Posterior vena cava (tissue), 2 donors: ENCODE measurements around the gene MBNL1. TPM values are rescaled to one million over a fixed set of nuclear protein-coding genes. Genes with fewer than 3 reads are reported as not detected.
"Not testable (repeated sequence)": the region's sequence is repeated elsewhere in the genome, so short reads cannot be mapped to it uniquely, and the experiment has no call there.

Experiments used
- DNase-seq: peaks from one replicate; pipeline ENCODE4 v3.0.0-alpha.2; 2020; ENCODE audit warnings: low spot score
- intact Hi-C, 2 donors: fragments of 100-400 bp; cut with DNase I; formaldehyde crosslinking; loops; one replicate each; pipeline versions ENCODE4 v1.14.1 to v1.14.2; 2022 to 2023
- total RNA-seq, 2 donors: library from RNA; stranded (reverse); fragmentation: NEBNext Ultra II Directional; extraction: Animal tissue kit (Norgen Biotek cat#: 25700); gene quantifications; one replicate each; pipeline ENCODE4 v1.2.1, GENCODE V29; 2021
- donor health status: DM: yes; HTN: yes; CAD: no.
- donor health status: DM: yes; HTN: yes; CAD: no.

The MBNL1 gene
- total RNA-seq, 2 donors from 2014 or later: 393 to 453 TPM

DNA sequence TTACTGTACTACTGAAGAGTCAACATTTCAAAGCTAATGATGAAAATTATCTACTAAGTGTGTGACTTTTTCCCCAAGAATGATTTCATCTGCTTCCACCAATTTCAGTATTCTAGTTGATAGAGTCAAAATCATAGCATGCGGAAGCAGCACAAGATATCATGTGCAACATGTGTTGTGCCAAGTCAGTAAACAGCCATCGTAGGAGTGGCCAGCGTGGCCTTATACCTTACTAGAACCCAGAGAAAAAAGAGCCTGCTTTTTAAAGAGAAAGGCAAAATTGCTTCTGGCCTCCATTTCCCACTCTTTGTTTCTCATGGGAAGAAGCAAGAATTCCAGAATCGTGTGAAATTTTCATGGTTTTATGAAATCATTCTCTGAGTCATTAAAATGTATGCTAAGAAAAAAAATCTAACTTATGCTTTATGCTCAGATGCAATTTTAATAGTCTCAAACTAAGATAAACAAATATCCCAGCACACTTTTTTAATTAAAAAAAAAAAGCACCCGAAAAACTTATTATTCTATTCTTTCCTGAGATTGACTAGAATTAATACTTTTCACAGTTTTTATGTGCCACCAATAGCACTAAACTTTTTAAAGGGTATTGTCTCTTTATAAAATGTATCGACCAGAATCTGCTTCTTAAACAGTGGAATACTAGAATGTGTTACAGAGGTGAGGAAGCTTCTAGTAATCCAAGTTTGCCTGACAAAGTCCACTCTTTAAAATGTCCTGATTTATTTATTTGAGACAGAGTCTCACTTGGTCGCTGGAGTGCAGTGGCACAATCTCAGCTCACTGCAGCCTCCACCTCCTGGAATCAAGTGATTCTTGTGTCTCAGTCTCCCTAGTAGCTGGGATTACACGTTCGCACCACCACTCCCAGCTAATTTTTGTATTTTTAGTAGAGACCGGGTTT, 87.3 kb downstream of the MBNL1 start:
- intact Hi-C loops: no loop called here

DNA sequence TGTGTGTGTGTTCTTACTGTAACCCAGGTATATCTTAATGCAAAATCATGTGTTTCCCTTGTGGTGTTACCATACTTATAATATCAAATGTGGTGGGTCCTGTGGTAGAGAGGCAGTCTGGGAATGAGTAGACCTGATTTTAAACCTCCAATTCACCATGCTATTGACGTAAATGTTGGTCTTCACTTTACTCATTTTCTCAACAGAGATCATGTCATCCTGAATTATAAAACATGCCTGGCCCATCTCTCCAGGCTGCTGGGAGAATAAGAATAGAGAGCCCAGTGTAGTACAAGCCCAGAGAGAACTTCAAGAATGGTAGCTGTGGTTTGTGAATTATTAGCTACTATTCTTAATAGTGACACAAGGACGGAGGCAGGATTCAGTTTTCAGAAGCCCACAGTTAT, 88.1 kb downstream of the MBNL1 start:
- intact Hi-C loops: no loop called here
- no peak for DNase-seq

More for the DNA sequence above, 87.3 kb downstream of the MBNL1 start:
- no peak for DNase-seq

DNA sequence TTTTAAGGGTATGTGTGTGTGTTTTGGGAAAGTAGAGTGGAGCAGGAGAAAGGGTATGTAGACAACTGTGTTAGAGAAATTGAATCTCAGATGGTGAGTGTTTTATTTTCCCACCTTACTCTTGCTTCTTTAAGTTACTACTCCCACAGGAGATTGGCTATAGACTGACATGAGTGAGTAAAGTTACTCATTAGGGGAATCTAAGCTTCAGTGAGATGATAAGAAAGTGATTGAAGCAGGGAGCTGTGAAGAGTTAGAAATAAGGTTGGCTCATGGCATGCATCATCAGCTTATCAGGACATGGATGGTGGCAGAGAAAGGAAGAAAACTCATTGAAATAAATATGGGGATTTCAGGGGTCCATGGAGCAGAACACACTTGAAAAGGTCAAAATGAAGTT, 88.9 kb downstream of the MBNL1 start:
- no peak for DNase-seq
- intact Hi-C loops: no loop called here

DNA sequence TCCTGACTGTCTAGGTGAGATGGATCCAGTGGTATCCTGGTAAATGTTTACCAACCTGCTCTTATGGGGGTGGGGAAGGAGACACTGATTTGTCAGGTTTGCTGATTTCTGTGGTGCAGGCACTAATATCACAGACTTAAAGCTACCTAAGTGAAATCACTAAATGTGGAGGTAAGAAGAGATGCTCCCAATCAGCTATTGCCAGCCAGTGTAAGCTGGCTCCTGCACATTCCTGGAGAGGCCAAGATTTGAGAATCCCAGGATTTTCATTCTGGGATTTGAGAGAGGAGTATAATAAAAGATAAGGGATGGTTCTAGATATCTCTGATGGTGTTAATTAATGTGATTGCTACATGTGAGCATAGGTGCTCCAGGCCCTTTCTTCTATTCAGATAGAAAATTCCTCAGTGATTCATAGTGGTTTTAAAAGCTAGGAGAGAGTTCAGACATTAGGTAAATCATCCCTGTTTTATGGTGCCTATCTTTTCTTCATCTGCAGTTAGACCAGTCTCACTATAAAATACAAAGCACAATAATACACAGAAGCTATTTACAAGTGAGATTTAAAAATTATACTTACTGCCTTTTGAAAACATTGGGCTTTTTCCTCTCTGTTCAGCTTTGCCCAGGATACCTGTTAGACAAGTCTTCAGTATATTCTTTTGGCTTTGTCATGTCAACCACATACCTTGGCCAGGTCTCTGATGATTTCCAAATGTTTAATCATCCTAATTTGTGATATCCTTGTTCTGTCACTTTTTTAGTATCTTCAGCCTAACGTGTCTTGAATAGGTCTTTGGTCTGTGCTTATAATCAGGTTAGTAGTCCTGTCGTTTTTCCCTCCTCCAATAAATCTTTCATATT, 90.9 kb downstream of the MBNL1 start:
- intact Hi-C loops: no loop called here
- DNase-seq: no peak

DNA sequence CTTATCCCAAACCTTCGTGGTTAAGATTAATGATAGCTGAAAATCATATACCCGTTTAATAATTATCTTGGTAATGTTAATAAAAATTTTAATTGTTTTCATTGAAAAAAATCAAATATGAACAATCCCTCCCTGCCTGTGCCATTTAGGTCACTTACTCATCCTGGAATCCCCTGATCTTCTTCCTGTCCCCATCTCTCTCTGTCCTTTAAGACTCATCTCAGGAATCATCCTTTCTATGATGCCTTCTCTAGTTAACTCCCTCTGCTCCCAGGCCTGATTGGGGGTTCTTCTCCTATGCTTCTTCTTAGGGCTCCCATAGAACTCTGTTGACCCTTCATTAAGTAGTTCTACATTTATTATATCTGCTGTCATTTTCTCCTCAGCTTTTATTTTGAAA, 91.6 kb downstream of the MBNL1 start:
- intact Hi-C loops: no loop called here
- no peak for DNase-seq

DNA sequence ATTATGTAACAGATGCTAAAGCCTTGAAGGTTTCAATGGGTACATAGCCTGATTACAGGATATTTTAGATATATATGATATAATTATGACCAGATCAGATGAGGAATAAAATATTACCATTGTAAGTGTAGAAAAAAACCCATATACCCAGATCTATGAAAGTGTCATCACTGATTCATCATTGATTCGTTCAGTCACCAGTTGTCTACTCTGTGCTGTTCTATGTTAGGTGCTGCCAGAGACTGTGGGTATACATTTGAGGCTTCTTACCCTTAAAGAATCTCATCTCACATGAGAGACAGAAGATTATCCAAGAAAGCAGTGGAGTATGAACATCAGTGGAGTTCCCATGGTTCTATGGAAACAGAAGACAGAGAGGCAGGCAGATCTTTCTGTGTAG, 92.2 kb downstream of the MBNL1 start:
- no peak for DNase-seq
- intact Hi-C loops: no loop called here

DNA sequence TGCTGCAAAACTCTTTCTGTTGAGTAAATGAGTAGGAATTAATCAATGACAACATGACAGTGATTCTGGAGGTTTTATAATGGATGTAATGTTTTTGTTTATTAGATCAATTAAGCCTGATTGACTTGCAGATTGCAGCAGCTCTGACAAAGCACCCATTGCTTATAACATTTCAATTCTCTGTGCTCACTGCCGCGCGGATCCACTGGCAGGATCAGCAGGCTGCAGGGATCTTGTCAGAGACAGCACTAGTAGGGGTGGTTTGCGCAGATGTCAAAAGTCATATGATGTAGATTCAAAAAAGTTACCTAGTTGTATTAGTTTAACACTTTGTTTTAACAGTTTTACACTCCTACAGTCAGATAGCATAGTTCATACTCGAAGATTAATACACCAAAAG, 93.4 kb downstream of the MBNL1 start:
- intact Hi-C loops: no loop called here
- no peak for DNase-seq

DNA sequence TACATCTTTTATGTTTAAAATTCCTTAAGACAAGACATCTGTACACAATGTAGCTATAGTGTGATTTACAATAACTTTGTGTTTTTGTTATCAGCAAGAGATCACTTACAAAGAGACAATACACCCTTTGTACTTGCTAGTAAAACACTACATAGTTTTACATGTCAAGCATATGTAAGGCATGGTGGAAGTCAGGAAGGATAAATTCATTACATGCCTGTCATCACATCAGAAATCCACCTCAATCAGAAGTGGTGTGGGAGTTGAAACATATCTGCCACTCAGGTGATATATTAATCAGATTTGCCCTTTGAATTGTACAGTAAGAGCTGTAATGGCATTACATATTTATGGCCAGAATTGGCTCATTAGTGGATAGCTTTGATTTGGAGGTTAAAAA, 95.5 kb downstream of the MBNL1 start:
- intact Hi-C loops: no loop called here

DNA sequence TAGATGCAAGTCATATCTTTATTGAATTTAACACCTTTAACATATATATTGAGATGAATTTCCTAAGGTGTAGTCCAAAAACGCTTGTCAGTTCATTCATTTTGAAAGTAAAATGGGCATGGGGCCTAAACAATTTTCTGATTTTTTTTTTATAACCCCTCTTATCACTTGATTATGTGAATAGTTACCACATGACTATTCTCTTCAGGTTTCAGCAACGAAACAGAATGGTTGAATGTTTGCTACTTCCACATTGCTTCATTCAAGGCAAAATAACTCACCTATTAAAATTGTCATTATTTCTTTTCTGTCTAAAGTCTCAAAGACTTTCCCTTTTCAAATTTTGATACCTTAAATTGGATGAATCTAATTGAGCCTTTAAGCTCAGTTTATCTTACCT, 96.4 kb downstream of the MBNL1 start:
- intact Hi-C loops: no loop called here

More for the DNA sequence above, 95.5 kb downstream of the MBNL1 start:
- no peak for DNase-seq

DNA sequence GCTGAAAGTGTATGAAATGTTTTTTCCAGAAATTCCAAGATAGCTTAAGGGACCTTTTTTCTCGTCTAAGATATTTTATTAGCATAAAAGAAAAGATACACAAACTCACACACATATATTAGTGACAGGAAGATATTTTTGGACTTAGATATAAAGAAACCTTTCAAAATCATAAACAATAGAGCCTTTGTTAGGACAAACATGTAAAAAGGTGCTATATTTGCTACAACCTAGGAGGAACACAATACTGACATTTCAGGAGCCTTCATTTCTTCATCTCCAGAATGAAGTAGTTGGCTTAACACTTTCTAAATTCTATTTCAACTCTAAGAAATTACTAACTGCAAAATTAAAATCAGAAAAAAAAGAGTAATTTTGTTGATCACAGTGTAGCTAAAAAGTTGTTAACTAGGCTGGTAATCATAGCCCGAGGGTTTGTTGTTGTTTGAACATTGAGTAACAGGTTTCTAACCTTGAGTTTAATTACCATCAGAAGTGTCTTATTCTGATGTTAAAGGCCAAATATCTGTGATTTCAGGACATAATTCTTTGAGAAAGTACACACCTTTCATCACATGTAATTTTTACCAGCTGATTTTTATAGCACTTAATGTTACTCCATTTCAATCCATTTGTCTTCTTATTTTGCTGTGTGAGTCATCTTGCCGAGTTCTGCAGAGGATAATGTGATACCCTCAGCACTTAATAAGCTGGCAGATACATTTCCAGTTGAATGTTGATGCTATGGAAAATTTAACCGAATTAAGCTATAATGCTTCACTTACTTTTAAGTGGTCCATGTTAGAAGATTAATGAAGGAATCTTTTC, 97.3 kb downstream of the MBNL1 start:
- intact Hi-C loops: no loop called here
- no peak for DNase-seq

More for the DNA sequence above, 96.4 kb downstream of the MBNL1 start:
- DNase-seq: no peak

DNA sequence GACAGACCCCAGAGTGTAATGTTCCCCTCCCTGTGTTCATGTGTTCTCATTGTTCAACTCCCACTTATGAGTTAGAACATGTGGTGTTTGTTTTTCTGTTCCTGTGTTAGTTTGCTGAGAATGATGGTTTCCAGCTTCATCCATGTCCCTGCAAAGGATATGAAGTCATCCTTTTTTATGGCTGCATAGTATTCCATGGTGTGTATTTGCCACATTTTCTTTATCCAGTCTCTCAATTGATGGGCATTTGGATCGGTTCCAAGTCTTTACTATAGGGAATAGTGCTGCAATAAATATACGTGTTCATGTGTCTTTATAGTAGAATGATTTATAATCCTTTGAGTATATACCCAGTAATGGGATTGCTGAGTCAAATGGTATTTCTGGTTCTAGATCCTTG, 98.5 kb downstream of the MBNL1 start:
- intact Hi-C loops, DNase-seq: not testable (repeated sequence)

DNA sequence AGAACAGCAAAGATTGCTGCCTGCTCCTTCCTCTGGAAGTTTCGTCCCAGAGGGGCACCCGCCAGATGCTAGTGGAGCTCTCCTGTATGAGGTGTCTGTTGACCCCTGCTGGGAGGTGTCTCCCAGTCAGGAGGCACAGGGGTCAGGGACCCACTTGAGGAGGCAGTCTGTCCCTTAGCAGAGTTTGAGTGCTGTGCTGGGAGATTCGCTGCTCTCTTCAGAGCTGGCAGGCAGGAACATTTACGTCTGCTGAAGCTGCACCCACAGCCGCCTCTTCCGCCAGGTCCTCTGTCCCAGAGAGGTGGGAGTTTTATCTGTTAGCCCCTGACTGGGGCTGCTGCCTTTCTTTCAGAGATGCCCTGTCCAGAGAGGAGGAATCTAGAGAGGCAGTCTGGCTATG, 103.9 kb downstream of the MBNL1 start:
- intact Hi-C loops, DNase-seq: not testable (repeated sequence)

DNA sequence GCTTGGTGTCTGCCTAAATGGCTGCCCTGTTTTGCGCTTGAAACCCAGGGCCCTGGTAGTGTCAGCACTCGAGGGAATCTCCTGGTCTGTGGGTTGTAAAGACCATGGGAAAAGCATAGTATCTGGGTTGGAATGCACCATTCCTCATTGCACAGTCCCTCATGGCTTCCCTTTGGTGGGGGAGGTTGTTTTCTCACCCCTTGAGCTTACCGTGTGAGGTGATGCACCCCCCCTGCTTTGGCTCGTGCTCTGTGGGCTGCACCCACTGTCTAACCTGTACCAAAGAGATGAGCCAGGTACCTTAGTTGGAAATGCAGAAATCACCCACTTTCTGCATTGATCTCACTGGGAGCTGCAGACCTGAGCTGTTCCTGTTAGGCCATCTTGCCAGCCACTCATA, 104.7 kb downstream of the MBNL1 start:
- DNase-seq: no peak
- intact Hi-C loops: no loop called here

DNA sequence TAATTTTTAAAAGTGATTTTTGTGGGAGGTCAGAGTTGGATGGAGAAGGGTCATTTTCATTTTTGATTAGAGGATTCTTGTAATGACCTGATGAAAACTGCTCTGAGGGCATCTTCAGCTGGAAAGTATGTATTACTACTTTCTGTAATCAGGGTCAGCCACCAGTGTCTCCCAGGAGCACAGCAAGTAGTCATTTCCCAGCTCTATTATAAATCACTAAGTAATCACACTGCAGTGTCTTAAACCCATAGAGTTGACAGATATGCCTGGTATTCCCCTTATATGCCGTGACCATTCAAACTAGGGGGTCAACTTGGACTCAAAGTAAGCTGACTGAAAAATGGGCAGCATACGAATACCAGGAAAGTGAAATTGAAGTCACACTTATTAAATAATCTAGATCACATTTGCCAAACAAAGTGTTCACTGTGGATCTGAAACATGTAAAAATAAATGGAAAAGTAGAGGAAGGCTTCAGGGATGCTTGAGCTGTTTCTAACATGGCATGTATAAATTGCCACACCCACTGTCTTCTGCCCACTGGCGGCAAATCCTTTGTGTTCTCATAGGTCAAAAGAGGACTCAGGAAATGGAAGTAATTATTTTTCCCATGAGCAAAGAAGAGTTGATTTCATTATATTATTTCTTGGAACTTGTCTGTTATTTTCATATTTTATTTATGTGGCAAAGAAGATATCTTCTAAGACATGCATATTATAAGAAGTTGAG, 105.7 kb downstream of the MBNL1 start:
- DNase-seq: no peak

DNA sequence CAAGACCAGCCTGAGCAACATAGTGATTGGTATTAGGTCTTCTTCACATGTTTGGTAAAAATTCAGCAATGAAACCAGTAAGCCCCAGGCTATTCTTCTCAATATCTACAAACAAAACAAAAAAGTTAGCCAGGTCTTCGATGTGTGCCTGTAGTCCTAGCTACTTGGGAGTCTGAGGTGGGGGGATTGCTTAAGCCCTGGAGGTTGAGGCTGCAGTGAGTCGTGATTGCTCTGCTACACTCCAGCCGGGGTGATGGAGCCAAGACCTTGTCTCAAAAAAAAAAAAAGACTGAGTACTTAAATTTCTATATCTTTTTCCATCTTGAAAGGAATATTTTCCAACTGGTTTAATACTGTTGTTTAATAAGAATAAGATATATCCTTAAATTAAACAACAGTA, 106.8 kb downstream of the MBNL1 start:
- intact Hi-C loops: loop anchor here in 1 of 2 donors (5.0 kb wide), 1 partner anchor 317 kb away; no protein-coding TSS in a partner anchor
- no peak for DNase-seq

More for the DNA sequence above, 105.7 kb downstream of the MBNL1 start:
- intact Hi-C loops: no loop called here

DNA sequence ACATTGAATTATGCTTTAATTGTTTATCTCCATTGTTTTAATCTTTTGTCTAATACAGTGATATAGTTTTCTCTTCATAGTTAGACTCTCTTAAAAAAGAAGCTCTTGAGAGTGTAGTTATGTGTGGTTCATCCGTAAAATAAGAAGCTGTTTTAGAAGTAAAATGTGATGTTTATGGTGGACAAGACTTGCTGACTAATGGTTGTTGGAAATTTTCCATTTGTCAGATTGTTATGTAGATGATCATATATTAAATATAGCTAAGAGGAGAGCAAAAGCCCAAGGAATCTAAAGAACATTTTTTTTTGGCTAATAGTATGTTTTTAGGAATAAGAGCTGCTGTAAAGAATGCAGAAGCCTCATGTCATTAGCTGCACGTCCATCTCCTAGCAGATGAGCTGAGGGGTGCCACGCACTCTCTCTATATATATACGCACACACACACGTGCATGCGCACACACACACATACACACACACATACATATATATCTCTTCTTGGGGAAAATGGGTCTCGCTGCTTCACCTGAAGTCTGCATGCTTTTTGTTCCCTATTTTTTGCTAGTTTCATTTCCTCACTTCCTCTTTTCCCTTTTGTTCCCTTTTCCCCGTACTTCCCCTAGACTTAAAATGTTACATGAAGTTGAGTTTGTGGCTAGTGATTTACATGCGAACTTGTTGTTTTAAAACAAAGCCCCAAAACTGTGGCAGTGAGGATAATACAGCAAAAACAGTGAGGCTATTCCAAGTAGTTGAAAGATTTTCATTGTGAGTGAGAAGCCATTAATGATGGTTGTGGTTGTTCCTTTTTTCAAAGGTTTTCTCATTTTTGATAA, 107.8 kb downstream of the MBNL1 start:
- DNase-seq: no peak
- intact Hi-C loops: loop anchor here in 1 of 2 donors (5.0 kb wide), 1 partner anchor 316 kb away; no protein-coding TSS in a partner anchor

DNA sequence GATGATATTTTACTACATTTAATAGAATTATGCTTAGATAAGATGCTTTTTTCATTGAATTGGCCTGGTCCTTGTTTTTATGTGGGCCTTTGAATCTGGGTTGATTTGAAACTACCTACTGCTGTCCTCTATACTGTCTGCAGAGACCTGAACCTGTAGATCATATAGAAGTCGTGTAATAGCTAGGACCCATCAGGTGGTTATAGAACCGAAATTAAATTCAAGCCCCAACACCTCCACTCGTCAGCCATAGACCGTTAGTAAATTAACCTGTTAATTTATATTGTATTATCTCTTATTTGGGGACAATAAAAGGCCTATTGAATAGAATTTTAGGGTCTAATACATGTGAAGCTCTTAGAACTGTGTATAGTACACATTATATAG, 108.4 kb downstream of the MBNL1 start:
- no peak for DNase-seq
- intact Hi-C loops: loop anchor here in 1 of 2 donors (5.0 kb wide), 1 partner anchor 315 kb away; no protein-coding TSS in a partner anchor
